Astrocyte (in vitro differentiated cells and primary cell): ENCODE measurements around the gene TRIP13. TPM values are rescaled to one million over a fixed set of nuclear protein-coding genes. Genes with fewer than 3 reads are reported as not detected.

Source experiments
- DNase-seq: peaks from one replicate; pipeline ENCODE4 v3.0.0-alpha.2; 2010; ENCODE audit warnings: low read depth
- FAIRE-seq: peaks from 2 replicates; lab custom pipeline; 2011; peaks lifted over from hg19 to GRCh38; lab: Jason Lieb, UNC
- H2AFZ ChIP-seq: 2 replicates; pipeline ENCODE4 v1.6.0; 2012; ENCODE audit warnings: low read depth, low read length, inconsistent platforms
- H3K27ac ChIP-seq: 2 replicates; pipeline ENCODE4 v1.5.1; 2011; ENCODE audit warnings: low read depth, low read length, inconsistent platforms
- H3K27me3 ChIP-seq: 2 replicates; pipeline ENCODE4 v1.6.0; 2011; ENCODE audit warnings: low read length, inconsistent platforms; ENCODE audit not compliant: insufficient read depth
- H3K36me3 ChIP-seq: 2 replicates; pipeline ENCODE4 v1.5.1; 2011; ENCODE audit warnings: low read length, inconsistent platforms; ENCODE audit not compliant: insufficient read depth
- H3K4me1 ChIP-seq: 2 replicates; pipeline ENCODE4 v1.5.1; 2011; ENCODE audit warnings: low read length, inconsistent platforms; ENCODE audit not compliant: insufficient read depth
- H3K4me2 ChIP-seq: 2 replicates; pipeline ENCODE4 v1.6.0; 2012; ENCODE audit warnings: low read length, inconsistent platforms
- H3K4me3 ChIP-seq: 2 replicates; pipeline ENCODE4 v1.5.1; 2011; ENCODE audit warnings: low read depth, mild to moderate bottlenecking, low read length, inconsistent platforms; ENCODE audit not compliant: insufficient read depth
- H3K79me2 ChIP-seq: 2 replicates; pipeline ENCODE4 v1.6.0; 2012; ENCODE audit warnings: mild to moderate bottlenecking, low read length, inconsistent platforms; ENCODE audit not compliant: insufficient read depth
- H3K9ac ChIP-seq: 2 replicates; pipeline ENCODE4 v1.6.0; 2012; ENCODE audit warnings: mild to moderate bottlenecking, low read length, inconsistent platforms
- H3K9me3 ChIP-seq: 2 replicates; pipeline ENCODE4 v1.5.1; 2012; ENCODE audit warnings: low read depth, mild to moderate bottlenecking, low read length, inconsistent platforms; ENCODE audit not compliant: insufficient read depth
- H4K20me1 ChIP-seq: 2 replicates; pipeline ENCODE4 v1.6.0; 2012; ENCODE audit warnings: low read length, inconsistent platforms; ENCODE audit not compliant: insufficient read depth
- H3K27ac Mint-ChIP-seq: one replicate; pipeline ENCODE4 v1.8.0; 2021; ENCODE audit warnings: mild to moderate bottlenecking, mixed read lengths; ENCODE audit not compliant: unreplicated experiment
- H3K27me3 Mint-ChIP-seq: one replicate; pipeline ENCODE4 v1.8.0; 2021; ENCODE audit warnings: low read depth, mixed read lengths; ENCODE audit not compliant: unreplicated experiment
- H3K36me3 Mint-ChIP-seq: one replicate; pipeline ENCODE4 v1.8.0; 2021; ENCODE audit warnings: low read depth, mixed read lengths; ENCODE audit not compliant: unreplicated experiment
- H3K4me1 Mint-ChIP-seq: one replicate; pipeline ENCODE4 v1.8.0; 2021; ENCODE audit warnings: low read depth, mixed read lengths; ENCODE audit not compliant: unreplicated experiment
- H3K4me3 Mint-ChIP-seq: one replicate; pipeline ENCODE4 v1.8.0; 2021; ENCODE audit warnings: mild to moderate bottlenecking, moderate library complexity, mixed read lengths; ENCODE audit not compliant: unreplicated experiment
- H3K9me3 Mint-ChIP-seq: one replicate; pipeline ENCODE4 v1.8.0; 2021; ENCODE audit warnings: mild to moderate bottlenecking, mixed read lengths; ENCODE audit not compliant: unreplicated experiment
- EZH2 ChIP-seq: IDR thresholded peaks from 2 replicates; pipeline ENCODE4 v1.6.1; 2012; ENCODE audit warnings: mild to moderate bottlenecking, low read length, inconsistent platforms; ENCODE audit not compliant: insufficient read depth
- total RNA-seq: library from RNA; stranded (reverse); gene quantifications from 2 replicates; pipeline ENCODE4 v1.2.1, GENCODE V29; 2021
- TF ChIP-seq, protein P1 (sequence below): IDR thresholded peaks from 2 replicates; pipeline ENCODE4 v1.5.1; 2011; ENCODE audit warnings: low read depth, mild to moderate bottlenecking, inconsistent platforms, low read length, moderate library complexity; ENCODE audit not compliant: insufficient read depth

The TRIP13 gene
- total RNA-seq, 1 donor from 2014 or later: 7.3 TPM

GRCh38 chr5:881551-881935 is 11.1 kb upstream of the TRIP13 start:
- peaks cover 60% of the 10 kb centered on the region for H3K79me2 ChIP-seq
- H3K4me2 ChIP-seq: no peak overlapping the region
- peaks cover 43% of the 10 kb centered on the region for H3K36me3 Mint-ChIP-seq
- no peak overlapping the region for H3K4me3 Mint-ChIP-seq
- H3K9ac ChIP-seq: no peak overlapping the region
- H3K4me1 Mint-ChIP-seq: no peaks in the 10 kb centered on the region
- no peaks in the 10 kb centered on the region for H3K27me3 ChIP-seq
- no peak for TF ChIP-seq EZH2
- TF ChIP-seq, protein P1, sequence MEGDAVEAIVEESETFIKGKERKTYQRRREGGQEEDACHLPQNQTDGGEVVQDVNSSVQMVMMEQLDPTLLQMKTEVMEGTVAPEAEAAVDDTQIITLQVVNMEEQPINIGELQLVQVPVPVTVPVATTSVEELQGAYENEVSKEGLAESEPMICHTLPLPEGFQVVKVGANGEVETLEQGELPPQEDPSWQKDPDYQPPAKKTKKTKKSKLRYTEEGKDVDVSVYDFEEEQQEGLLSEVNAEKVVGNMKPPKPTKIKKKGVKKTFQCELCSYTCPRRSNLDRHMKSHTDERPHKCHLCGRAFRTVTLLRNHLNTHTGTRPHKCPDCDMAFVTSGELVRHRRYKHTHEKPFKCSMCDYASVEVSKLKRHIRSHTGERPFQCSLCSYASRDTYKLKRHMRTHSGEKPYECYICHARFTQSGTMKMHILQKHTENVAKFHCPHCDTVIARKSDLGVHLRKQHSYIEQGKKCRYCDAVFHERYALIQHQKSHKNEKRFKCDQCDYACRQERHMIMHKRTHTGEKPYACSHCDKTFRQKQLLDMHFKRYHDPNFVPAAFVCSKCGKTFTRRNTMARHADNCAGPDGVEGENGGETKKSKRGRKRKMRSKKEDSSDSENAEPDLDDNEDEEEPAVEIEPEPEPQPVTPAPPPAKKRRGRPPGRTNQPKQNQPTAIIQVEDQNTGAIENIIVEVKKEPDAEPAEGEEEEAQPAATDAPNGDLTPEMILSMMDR: no peak
- H4K20me1 ChIP-seq: peaks cover 75% of the 10 kb centered on the region
- no peaks in the 10 kb centered on the region for H3K27me3 Mint-ChIP-seq
- H3K36me3 ChIP-seq: peaks cover 39% of the 10 kb centered on the region
- H3K9me3 Mint-ChIP-seq: no peaks in the 10 kb centered on the region
- H2AFZ ChIP-seq: no peak overlapping the region
- H3K4me3 ChIP-seq: no peak overlapping the region
- H3K4me1 ChIP-seq: no peaks in the 10 kb centered on the region
- no peak for FAIRE-seq
- no peak for DNase-seq
- H3K27ac Mint-ChIP-seq: no peak overlapping the region
- H3K27ac ChIP-seq: no peak overlapping the region
- H3K9me3 ChIP-seq: no peaks in the 10 kb centered on the region

DNA sequence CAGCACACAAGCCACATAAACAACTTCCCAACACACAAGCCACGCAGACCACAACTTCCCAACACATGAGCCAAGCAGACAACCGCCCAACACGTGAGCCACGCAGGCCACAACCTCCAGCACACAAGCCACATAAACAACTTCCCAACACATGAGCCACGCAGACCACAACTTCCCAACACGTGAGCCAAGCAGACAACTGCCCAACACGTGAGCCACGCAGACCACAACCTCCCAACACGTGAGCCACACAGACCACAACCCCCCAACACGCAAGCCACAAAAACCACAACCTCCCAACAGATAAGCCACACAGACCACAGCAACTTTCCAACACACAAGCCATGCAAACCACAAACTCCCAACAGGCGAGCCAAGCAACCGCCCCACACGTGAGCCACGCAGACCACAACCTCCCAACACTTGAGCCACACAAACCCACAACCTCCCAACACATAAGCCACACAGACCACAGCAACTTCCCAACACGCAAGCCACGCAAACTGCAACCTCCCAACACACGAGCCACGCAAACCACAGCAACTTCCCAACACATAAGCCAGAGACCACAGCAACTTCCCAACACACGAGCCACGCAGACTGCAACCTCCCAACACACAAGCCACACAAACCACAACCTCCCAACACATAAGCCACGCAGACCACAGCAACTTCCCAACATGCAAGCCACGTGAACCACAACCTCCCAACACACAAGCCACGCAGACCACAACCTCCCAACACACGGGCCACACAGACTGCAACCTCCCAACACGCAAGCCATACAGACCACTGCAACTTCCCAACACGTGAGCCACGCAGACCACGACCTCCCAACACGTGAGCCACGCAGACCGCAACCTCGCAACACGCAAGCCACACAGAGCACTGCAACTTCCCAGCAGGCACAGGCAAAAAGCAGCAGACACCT is 10.2 kb upstream of the TRIP13 start:
- peaks cover 64% of the 10 kb centered on the region for H3K79me2 ChIP-seq
- peaks cover 45% of the 10 kb centered on the region for H3K36me3 ChIP-seq
- Mint-ChIP-seq H3K9me3 (no peaks in the 10 kb centered on the region), H3K36me3 (peaks cover 38% of the 10 kb centered on the region), H3K4me1 (no peaks in the 10 kb centered on the region), H3K27ac (no peak overlapping the region), H3K27me3 (no peaks in the 10 kb centered on the region), H3K4me3 (no peak overlapping the region)
- no peak overlapping the region for H3K9ac ChIP-seq
- FAIRE-seq (no peak), DNase-seq (no peak)
- no peak overlapping the region for H3K4me2 ChIP-seq
- peaks cover 78% of the 10 kb centered on the region for H4K20me1 ChIP-seq
- no peaks in the 10 kb centered on the region for H3K4me1 ChIP-seq
- no peak overlapping the region for H3K4me3 ChIP-seq
- H3K9me3 ChIP-seq: no peaks in the 10 kb centered on the region
- H3K27ac ChIP-seq: no peak overlapping the region
- TF ChIP-seq, protein P1: no peak
- TF ChIP-seq EZH2: no peak
- no peak overlapping the region for H2AFZ ChIP-seq
- H3K27me3 ChIP-seq: no peaks in the 10 kb centered on the region
